Immature natural killer cell (primary cell): ENCODE measurements around the gene TRPV4. TPM values are rescaled to one million over a fixed set of nuclear protein-coding genes. Genes with fewer than 3 reads are reported as not detected.
A peak's percentile ranks its signal among the peaks of the same experiment; 100 is the strongest.

Source experiments
- DNase-seq, 3 donors: peaks; one replicate each; pipeline ENCODE4 v3.0.0; 2022; ENCODE audit warnings: mixed read lengths in 1 of 3
- H3K27ac Mint-ChIP-seq, 6 donors: one replicate each; pipeline ENCODE4 v1.8.0; 2020; ENCODE audit warnings: mixed read lengths in 6 of 6, mild to moderate bottlenecking in 5 of 6, inconsistent platforms in 4 of 6, moderate library complexity in 3 of 6
- H3K27me3 Mint-ChIP-seq, 3 donors: one replicate each; pipeline ENCODE4 v1.8.0; 2020 to 2021; ENCODE audit warnings: low read depth in 3 of 3, mild to moderate bottlenecking in 3 of 3, mixed read lengths in 3 of 3, moderate library complexity in 3 of 3, inconsistent platforms in 1 of 3
- H3K36me3 Mint-ChIP-seq, 3 donors: one replicate each; pipeline ENCODE4 v1.8.0; 2020; ENCODE audit warnings: mixed read lengths in 3 of 3, inconsistent platforms in 2 of 3, mild to moderate bottlenecking in 2 of 3
- H3K4me1 Mint-ChIP-seq, 2 donors: one replicate each; pipeline ENCODE4 v1.8.0; 2020; ENCODE audit warnings: inconsistent platforms in 2 of 2, mild to moderate bottlenecking in 2 of 2, mixed read lengths in 2 of 2, moderate library complexity in 1 of 2
- H3K4me3 Mint-ChIP-seq, 5 donors: one replicate each; pipeline ENCODE4 v1.8.0; 2020; ENCODE audit warnings: mild to moderate bottlenecking in 5 of 5, mixed read lengths in 5 of 5, inconsistent platforms in 3 of 5, moderate library complexity in 3 of 5
- H3K9me3 Mint-ChIP-seq, 6 donors: one replicate each; pipeline ENCODE4 v1.8.0; 2020; ENCODE audit warnings: mild to moderate bottlenecking in 6 of 6, mixed read lengths in 6 of 6, inconsistent platforms in 4 of 6, moderate library complexity in 3 of 6
- polyA plus RNA-seq, 3 donors: library from polyadenylated mRNA; unstranded; fragments of 300-500 nt; fragmentation: Illumina TruSeq; gene quantifications; one replicate each; pipeline ENCODE4 v1.2.3, GENCODE V29; 2021

The TRPV4 gene
- polyA plus RNA-seq, 3 donors from 2014 or later: not detected

DNA sequence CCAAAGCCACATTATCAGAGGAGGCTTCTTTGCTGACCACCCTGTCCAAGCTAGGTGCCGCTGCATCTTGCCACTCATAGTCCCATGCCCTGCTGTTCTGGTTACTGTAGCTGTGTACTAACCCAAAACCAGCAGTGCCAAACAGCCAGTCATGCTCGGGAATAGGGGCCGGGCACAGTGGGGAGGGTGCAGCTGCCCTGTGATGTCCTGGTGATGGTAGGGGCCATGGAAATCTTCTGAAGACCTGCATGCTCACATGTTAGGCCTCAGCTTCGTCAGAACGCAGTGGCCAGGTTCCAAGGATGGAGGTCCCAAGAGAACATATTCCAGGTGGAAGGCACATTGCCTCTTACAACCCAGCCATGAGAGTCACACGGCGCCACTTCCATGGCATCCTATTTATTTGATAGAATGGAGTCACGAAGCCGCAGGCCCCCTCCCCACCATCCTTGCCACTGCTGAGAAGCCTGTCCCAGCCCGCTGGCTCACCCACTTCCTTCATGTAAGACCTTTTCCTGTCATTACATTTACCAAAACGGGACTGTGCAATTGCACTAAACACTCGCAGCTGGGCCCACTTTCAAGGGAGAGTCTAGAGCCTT lies 71.0 kb downstream of the TRPV4 start:
- H3K36me3 Mint-ChIP-seq: peaks cover 0 to 2% (median under 1%) of the 10 kb centered on the region in 3 donors

DNA sequence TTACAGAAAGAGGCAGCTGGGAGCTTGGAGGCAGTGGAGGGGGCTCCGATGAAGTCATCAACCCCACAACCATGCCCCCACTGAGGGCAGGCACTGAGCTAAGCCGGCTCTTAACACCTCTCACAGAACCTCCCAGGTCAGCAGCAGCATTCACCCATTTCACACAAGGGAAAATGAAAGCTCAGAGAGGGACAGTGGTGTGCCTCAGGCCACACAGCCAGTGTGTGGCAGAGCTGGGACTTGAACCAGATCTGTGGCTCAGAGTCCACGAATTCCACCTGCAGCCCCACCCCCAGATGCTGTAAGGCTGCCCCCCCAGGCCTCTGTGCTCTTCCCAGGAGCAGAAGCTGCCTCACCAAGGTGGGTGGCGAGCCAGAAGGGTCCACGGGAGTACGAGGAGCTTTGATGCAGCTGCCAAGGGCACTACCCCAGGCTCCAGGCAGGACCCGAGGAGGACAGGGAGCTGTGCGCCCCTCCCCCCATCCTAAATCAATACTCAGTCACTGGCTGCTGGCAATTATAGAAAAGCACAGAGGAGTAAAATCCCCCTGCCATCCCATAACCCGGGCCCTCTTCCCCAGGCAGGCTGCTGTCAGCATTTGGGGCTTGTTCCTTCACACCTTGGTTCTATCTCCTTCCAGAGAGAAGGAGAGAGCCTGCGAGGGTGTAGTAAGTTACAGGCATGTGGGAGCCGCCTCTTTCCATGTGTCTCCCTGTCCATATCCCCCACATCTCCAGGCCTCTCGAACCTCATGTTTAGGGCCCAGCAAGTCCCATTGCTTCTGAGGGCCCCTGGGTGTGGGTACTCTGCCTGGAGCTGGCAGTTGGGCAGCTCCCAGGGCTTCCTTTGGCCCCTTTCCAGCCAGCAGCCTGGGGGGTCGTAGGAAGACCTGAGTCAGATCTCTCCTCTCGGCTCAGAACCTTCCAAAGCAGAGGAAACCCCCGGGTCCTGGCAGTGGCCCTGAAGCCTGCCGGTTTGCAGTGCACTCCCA lies 72.0 kb downstream of the TRPV4 start:
- Mint-ChIP-seq H3K4me1 (peaks cover 0 to 9% of the 10 kb centered on the region in 2 donors), H3K27me3 (peaks cover 0 to 2% (median 2%) of the 10 kb centered on the region in 3 donors), H3K9me3 (peaks cover 3 to 11% (median 11%) of the 10 kb centered on the region in 6 donors), H3K36me3 (peaks cover 6 to 9% (median 9%) of the 10 kb centered on the region in 3 donors), H3K4me3 (no peak overlapping the region), H3K27ac (peak overlapping the region in 1 of 6 donors; percentile 17)
- no peak for DNase-seq

More for the DNA sequence above, 71.0 kb downstream of the TRPV4 start:
- no peak overlapping the region for H3K4me3 Mint-ChIP-seq
- no peak overlapping the region for H3K27ac Mint-ChIP-seq
- H3K4me1 Mint-ChIP-seq: peaks cover 0 to 9% of the 10 kb centered on the region in 2 donors
- H3K9me3 Mint-ChIP-seq: peaks cover 0 to 1% (median 1%) of the 10 kb centered on the region in 6 donors
- peaks cover 0 to 2% (median 1%) of the 10 kb centered on the region in 3 donors for H3K27me3 Mint-ChIP-seq
- DNase-seq: no peak

DNA sequence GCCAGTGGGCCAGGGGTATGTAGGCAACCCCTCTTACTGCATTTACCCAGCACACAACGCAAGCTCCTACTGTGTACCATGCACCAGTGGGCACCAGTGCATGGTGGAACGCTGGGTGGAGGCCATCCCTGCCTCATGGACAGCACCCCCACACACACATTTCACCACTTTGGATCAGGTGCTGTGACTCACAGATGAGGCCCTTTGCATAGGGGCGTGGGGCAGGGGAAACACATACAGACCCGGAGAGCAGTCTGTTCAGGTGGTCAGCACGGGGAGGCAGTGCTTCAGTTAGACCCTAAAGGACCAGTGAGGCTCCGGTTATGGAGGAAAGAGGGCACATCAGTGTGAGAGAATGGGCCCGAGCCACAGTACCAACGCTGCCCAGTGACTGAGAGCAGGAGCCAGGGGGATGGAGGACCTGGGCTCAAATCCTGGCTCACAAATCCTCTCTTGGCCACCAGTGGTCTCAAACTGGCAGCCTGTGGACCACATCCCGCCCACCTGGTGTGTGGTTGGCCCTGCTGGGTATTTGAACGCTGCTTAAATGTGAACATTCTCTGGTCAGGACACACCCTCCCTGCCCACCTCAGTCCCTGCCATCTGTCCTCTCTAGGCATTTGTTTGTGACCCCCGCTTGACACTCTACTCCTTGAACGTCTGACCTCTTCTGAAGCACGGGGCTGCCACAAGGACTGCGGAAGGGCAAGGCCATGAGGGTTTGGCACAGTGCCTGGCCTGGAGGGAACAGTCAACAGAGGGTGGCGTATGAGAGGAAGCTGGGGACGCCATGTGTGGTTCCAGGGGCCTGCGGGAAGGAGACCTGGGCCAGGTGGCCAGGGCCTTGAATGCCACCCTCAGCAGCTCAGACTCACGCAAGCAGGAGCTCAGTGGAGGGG lies 72.9 kb downstream of the TRPV4 start:
- Mint-ChIP-seq H3K27ac (peak overlapping the region in 2 of 6 donors; percentile 13 to 17), H3K4me1 (peaks cover 0 to 9% of the 10 kb centered on the region in 2 donors), H3K4me3 (no peak overlapping the region), H3K36me3 (peaks cover 11 to 17% (median 12%) of the 10 kb centered on the region in 3 donors), H3K27me3 (peaks cover 0 to 2% (median 2%) of the 10 kb centered on the region in 3 donors), H3K9me3 (peaks cover 3 to 19% (median 15%) of the 10 kb centered on the region in 6 donors)
- DNase-seq: no peak

DNA sequence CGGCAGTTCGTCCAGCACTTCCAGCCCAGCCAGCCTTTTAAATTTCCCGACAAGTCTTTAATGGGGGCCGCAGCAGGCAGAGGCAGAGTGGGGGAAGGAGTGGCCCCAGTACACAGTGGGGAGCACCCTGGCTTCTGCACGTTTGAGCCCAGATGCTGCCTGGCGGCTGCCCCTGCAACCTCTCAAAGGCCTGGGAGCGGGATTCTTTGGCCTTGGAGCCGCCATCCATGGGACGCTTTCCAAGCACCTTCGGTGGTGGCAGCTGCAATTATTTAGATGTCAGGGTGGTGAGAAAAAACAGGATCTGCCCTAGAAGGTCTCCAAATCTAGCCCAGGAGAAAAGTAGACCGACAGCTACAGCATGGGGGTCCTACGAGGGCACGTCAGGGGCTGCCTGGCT lies 73.6 kb downstream of the TRPV4 start:
- no peak for DNase-seq
- Mint-ChIP-seq H3K4me3 (no peak overlapping the region), H3K4me1 (peaks cover 0 to 9% of the 10 kb centered on the region in 2 donors), H3K27ac (no peak overlapping the region), H3K9me3 (peaks cover 3 to 19% (median 15%) of the 10 kb centered on the region in 6 donors), H3K27me3 (peaks cover 0 to 2% (median 2%) of the 10 kb centered on the region in 3 donors), H3K36me3 (peaks cover 11 to 17% (median 12%) of the 10 kb centered on the region in 3 donors)

DNA sequence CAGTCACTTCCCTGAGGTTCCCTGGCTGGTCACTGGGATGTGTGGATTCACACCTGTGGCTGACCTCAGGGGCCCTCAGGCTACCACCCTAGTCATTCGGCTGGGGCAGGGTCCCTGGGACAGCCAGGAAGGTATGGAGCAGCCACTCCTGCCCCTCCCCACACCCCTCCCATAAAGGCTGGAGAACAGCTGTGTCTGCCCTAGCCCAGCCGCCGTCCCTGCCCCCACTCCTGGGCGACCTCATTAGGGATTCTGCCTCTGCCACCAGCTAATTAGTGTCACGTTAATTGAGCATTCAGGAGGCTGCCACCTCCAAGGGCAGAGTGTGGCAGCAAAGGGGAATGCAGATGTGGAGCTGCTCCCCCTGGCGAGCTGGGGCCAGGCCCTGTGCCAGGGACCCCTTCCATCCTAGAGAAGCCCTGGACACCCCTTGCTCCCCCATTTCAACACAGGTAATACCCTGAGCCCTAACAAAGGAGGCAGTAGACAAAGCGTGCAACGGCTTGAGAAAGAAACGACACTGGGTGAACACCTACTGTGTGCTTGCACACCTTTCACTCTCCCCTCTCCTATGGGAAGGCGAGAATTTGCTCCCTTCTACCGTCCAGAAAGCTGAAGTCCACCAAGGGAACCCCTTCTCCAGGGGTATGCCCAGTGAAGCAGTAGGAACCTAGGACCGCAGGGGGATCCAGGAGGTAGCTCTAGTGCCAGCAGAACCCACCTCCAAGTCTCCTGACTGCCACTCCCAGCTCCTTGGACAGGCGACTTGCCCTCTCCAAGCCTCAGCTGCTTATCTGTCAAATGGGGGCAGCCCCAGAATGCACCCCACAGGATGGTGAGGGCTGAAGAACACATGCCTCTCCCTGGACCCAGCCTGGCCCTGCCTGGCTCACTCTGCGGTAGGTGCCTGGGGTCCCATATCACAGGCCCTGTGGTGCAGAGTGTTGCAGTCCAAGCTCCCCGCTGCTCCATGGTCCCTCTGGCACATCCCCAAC lies 74.5 kb downstream of the TRPV4 start:
- H3K9me3 Mint-ChIP-seq: peaks cover 3 to 19% (median 16%) of the 10 kb centered on the region in 6 donors
- no peak overlapping the region for H3K27ac Mint-ChIP-seq
- DNase-seq: no peak
- H3K27me3 Mint-ChIP-seq: peaks cover 0 to 3% (median 2%) of the 10 kb centered on the region in 3 donors
- peaks cover 11 to 17% (median 12%) of the 10 kb centered on the region in 3 donors for H3K36me3 Mint-ChIP-seq
- no peak overlapping the region for H3K4me3 Mint-ChIP-seq
- H3K4me1 Mint-ChIP-seq: peaks cover 0 to 9% of the 10 kb centered on the region in 2 donors

DNA sequence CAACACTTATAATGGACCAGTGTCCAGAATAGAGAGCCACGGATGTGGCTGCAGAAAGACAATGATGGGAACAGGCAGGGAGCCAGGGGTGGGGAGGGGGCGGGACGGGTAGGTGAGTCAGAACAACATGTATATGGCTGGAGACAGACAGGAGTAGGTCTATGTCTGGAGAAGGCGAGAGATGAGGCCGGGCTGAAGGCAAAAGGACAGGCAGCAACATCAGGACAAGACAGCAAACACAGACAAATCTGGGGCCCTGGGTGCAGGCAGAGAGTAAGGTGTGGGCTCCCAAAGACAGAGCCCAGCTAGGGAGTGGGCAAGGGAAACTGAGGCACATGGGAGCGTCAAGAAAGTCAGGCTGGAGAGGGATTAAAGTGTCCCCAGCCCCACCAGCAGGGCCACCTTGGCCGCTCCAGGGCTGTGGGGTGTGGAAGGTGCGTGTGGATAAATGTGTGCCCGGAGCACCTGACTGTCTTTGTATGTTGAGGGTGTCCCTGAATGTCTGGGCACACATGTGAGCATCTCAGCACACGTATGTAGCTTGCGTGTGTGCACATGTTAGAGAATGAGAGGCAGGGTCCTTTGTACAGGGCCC lies 75.4 kb downstream of the TRPV4 start:
- Mint-ChIP-seq H3K4me3 (no peak overlapping the region), H3K9me3 (peaks cover 3 to 19% (median 16%) of the 10 kb centered on the region in 6 donors), H3K27me3 (peaks cover 0 to 3% (median 2%) of the 10 kb centered on the region in 3 donors), H3K27ac (peak overlapping the region in 1 of 6 donors; percentile 69), H3K36me3 (peaks cover 11 to 17% (median 12%) of the 10 kb centered on the region in 3 donors), H3K4me1 (peaks cover 0 to 5% of the 10 kb centered on the region in 2 donors)
- no peak for DNase-seq

DNA sequence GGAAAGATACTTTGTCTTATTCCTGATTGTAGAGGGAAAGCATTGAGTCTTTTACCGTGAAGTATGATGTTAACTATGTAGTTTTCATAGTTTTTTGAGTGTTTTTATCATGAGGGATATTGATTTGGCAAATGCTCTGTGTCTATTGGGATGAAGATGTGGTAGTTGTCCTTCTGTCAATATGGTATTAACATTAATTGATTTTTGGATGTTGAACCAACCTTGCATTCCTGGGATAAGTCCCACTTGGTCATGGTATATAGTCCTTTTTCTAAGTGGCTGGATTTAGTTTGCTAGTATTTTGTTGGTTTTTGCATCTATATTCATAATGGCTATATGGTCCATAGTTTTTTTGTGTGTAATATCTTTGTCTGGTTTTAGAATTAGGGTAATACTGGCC lies 76.7 kb downstream of the TRPV4 start:
- no peak for DNase-seq
- peaks cover 11 to 17% (median 12%) of the 10 kb centered on the region in 3 donors for H3K36me3 Mint-ChIP-seq
- peaks cover 0 to 5% of the 10 kb centered on the region in 2 donors for H3K4me1 Mint-ChIP-seq
- no peak overlapping the region for H3K27ac Mint-ChIP-seq
- peaks cover 3 to 19% (median 16%) of the 10 kb centered on the region in 6 donors for H3K9me3 Mint-ChIP-seq
- peaks cover 0 to 2% (median 2%) of the 10 kb centered on the region in 3 donors for H3K27me3 Mint-ChIP-seq
- H3K4me3 Mint-ChIP-seq: no peak overlapping the region

DNA sequence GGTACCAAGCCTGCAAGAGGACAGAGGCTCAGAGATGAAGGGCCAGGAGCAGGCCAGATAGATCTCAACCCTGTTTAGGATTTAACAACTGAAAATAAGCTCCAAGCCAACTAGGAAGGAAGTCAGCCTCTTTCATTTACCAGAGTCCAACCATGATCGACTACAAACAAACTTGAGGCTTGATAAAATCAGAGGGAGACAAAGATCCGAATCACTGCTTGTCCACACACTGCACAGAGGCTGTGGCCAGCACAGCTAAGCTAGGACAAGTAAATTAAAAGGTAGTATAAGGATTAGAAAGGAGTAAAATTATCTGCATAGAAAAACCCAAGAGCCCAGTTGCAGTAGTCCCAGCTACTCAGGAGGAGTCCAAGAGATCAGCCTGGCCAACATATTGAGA lies 79.2 kb downstream of the TRPV4 start:
- peaks cover 0 to 2% (median 2%) of the 10 kb centered on the region in 3 donors for H3K27me3 Mint-ChIP-seq
- H3K4me3 Mint-ChIP-seq: no peak overlapping the region
- H3K36me3 Mint-ChIP-seq: peaks cover 11 to 17% (median 12%) of the 10 kb centered on the region in 3 donors
- H3K9me3 Mint-ChIP-seq: peaks cover 3 to 19% (median 16%) of the 10 kb centered on the region in 6 donors
- no peak for DNase-seq
- no peak overlapping the region for H3K27ac Mint-ChIP-seq
- H3K4me1 Mint-ChIP-seq: no peaks in the 10 kb centered on the region

DNA sequence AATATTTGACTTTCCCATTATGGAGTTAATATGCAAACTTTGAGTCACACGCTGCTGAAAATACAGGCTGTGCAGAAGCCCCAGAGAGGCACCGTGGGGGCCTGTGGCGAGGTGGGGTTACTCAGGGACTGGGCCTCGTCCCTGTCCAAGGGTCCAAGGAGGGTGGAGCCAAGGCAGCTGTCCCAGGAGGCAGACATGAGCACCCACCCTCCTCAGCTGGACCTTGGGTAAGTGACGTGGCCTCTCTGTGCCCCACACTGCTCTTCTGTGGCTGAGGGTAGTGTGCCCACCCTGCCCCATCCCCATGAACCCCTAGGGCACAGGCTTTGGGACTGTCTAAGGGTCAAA lies 80.2 kb downstream of the TRPV4 start:
- H3K27me3 Mint-ChIP-seq: peaks cover 0 to 2% (median 2%) of the 10 kb centered on the region in 3 donors
- no peak for DNase-seq
- H3K27ac Mint-ChIP-seq: no peak overlapping the region
- H3K4me3 Mint-ChIP-seq: no peak overlapping the region
- H3K36me3 Mint-ChIP-seq: peaks cover 11 to 17% (median 12%) of the 10 kb centered on the region in 3 donors
- H3K4me1 Mint-ChIP-seq: no peaks in the 10 kb centered on the region
- H3K9me3 Mint-ChIP-seq: peaks cover 3 to 19% (median 16%) of the 10 kb centered on the region in 6 donors

DNA sequence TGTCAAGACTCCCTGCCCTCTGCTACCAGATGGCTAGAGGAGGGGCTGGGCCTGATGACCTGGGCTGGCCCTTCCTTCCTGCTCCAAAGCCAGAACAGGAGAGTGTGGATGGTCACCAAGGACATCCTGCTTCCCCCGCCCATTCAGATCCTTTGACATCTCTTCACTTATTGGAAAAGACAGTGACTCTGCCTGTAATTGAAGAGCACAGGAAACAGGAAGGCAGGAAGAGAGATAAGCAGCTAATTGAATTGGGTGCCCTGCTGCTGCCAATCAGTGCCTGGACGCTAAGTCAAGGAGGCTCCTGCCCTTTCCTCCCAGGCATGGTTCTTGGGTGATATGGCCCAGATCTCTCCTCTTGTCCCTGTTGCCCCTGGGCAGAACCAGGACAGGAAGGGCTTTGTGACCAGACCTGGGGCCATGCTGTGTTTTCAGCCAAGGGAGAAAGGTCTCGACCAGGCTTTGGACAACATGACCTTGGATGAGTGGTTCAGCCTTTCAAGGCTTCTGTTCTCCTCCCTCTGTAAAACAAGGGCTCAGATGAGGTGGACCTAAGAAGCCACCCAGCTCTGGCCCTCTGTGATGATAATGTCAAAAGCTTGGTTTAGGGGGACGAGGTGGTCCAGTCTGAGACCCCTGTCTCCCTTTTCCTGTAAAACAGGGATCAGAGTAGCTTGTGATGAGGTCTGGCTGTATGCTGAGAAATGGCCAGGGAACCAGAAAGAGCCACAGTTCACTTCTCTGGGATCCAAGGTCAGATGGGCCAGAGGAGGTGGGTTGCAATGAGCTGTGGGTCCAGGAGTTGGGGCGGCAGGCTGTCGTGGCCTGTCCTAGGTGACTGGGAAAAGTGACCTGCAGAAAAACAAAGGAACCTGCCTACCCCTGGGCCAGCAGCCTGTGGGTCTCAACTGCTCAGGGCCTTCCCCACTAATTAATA lies 80.8 kb downstream of the TRPV4 start:
- Mint-ChIP-seq H3K9me3 (peaks cover 3 to 19% (median 16%) of the 10 kb centered on the region in 6 donors), H3K4me3 (no peak overlapping the region), H3K4me1 (no peaks in the 10 kb centered on the region), H3K36me3 (peaks cover 11 to 17% (median 12%) of the 10 kb centered on the region in 3 donors), H3K27ac (no peak overlapping the region), H3K27me3 (peaks cover 0 to 2% (median 2%) of the 10 kb centered on the region in 3 donors)
- no peak for DNase-seq
